Loucy (cell line): ENCODE measurements around the gene REXO5.

Experiments used
- H2AFZ ChIP-seq: fragments of 200-600 bp; sonication (generic); 2 replicates; pipeline ENCODE4 v1.6.0; 2016; ENCODE audit warnings: antibody characterized with exemption, mild to moderate bottlenecking, low read length, moderate library complexity
- H3F3A ChIP-seq: fragments of 200-600 bp; 2 replicates; pipeline ENCODE4 v1.6.0; 2016; ENCODE audit warnings: antibody characterized with exemption, low read depth, mild to moderate bottlenecking
- H3K27me3 ChIP-seq: fragments of 200-600 bp; sonication (generic); 2 replicates; pipeline ENCODE4 v1.6.1; 2014; ENCODE audit warnings: low read length, mild to moderate bottlenecking; ENCODE audit not compliant: insufficient read depth, poor library complexity, severe bottlenecking
- H3K36me3 ChIP-seq: fragments of 200-600 bp; sonication (generic); 2 replicates; pipeline ENCODE4 v1.6.1; 2016; ENCODE audit warnings: low read length; ENCODE audit not compliant: insufficient read depth
- H3K4me1 ChIP-seq: fragments of 200-600 bp; sonication (generic); 2 replicates; pipeline ENCODE4 v1.5.1; 2014; ENCODE audit warnings: low read length, mild to moderate bottlenecking; ENCODE audit not compliant: insufficient read depth, poor library complexity, severe bottlenecking
- H3K4me2 ChIP-seq: fragments of 200-600 bp; sonication (generic); 2 replicates; pipeline ENCODE4 v1.6.0; 2014; ENCODE audit warnings: antibody characterized with exemption, low read length, low read depth, mild to moderate bottlenecking; ENCODE audit not compliant: poor library complexity, severe bottlenecking
- H3K4me3 ChIP-seq: fragments of 200-600 bp; sonication (generic); 2 replicates; pipeline ENCODE4 v1.5.1; 2014; ENCODE audit warnings: low read length, mild to moderate bottlenecking, mixed read lengths; ENCODE audit not compliant: poor library complexity, severe bottlenecking
- H3K79me2 ChIP-seq: fragments of 200-600 bp; sonication (generic); 2 replicates; pipeline ENCODE4 v1.6.1; 2014; ENCODE audit warnings: low read length; ENCODE audit not compliant: insufficient read depth
- H3K9ac ChIP-seq: fragments of 200-600 bp; sonication (generic); 2 replicates; pipeline ENCODE4 v1.6.0; 2014; ENCODE audit warnings: mild to moderate bottlenecking, low read depth, low read length, moderate library complexity; ENCODE audit not compliant: poor library complexity, severe bottlenecking
- H3K9me2 ChIP-seq: fragments of 200-600 bp; sonication (generic); replicated peaks from 2 replicates; pipeline ENCODE4 v1.6.1; 2016; ENCODE audit warnings: low read depth, low read length, mixed read lengths
- H3K9me3 ChIP-seq: fragments of 200-600 bp; sonication (generic); 2 replicates; pipeline ENCODE4 v1.6.1; 2014; ENCODE audit warnings: mild to moderate bottlenecking, antibody characterized with exemption, low read length, low read depth; ENCODE audit not compliant: insufficient read depth
- H4K20me1 ChIP-seq: fragments of 200-600 bp; sonication (generic); 2 replicates; pipeline ENCODE4 v1.6.0; 2014; ENCODE audit warnings: antibody characterized with exemption, low read length, mild to moderate bottlenecking; ENCODE audit not compliant: insufficient read depth, poor library complexity, severe bottlenecking
- EZH2phosphoT487 ChIP-seq: fragments of 200-600 bp; IDR thresholded peaks from 2 replicates; pipeline ENCODE4 v1.6.1; 2018; ENCODE audit warnings: antibody characterized with exemption, mild to moderate bottlenecking, moderate library complexity, borderline replicate concordance

The REXO5 gene

GRCh38 chr16:20899071-20899470 lies 92.7 kb downstream of the REXO5 start:
- Histone ChIP-seq H3K79me2 (peaks cover 86% of the 10 kb centered on the region), H3K4me2 (peak overlapping the region; percentile 93), H3K4me3 (peak overlapping the region; percentile 86), H3K9ac (peak overlapping the region; percentile 88), H2AFZ (no peak overlapping the region), H4K20me1 (peaks cover 35% of the 10 kb centered on the region), H3F3A (peaks cover 2% of the 10 kb centered on the region; the same call in 1 of the 2 replicates), H3K4me1 (peaks cover 63% of the 10 kb centered on the region), H3K9me3 (no peaks in the 10 kb centered on the region), H3K36me3 (no peaks in the 10 kb centered on the region), H3K9me2 (no peaks in the 10 kb centered on the region), H3K27me3 (no peaks in the 10 kb centered on the region)
- no peak for TF ChIP-seq EZH2phosphoT487
